Measurements from ENCODE around the gene PCAT7. TPM values are rescaled to one million over a fixed set of nuclear protein-coding genes. Genes with fewer than 3 reads are reported as not detected.

The PCAT7 gene
- total and polyA plus RNA-seq, 3 donors from 2014 or later: 4.3 to 9.2 (median 5.4) TPM

- no peaks in the 10 kb centered on the region for H3K36me3 ChIP-seq (ENCODE audit: low read depth, missing control alignments)
- no peak for DNase-seq
- no peaks in the 10 kb centered on the region for H3K9me3 ChIP-seq
- TF ChIP-seq CTCF (IDR thresholded peaks at IDR 0.05) (no peak), POLR2A (IDR thresholded peaks at IDR 0.05) (no peak)
- H3K4me3 ChIP-seq: no peak overlapping the region
- intact Hi-C loops (cut with DNase I; ENCODE audit: low total_unique reads): no loop called here
- H3K4me1 ChIP-seq: no peaks in the 10 kb centered on the region
- no peaks in the 10 kb centered on the region for H3K27me3 ChIP-seq
- H3K27ac ChIP-seq: no peak overlapping the region
- WGBS, 2 donors: 56 to 71% methylated on average over 2 of the region's 2 CpGs
Measured at GRCh38 chr9:94577571-94577970, 22.7 kb downstream of the PCAT7 start.

GRCh38 chr9:94581728-94582127 is 26.8 kb downstream of the PCAT7 start:
- Histone ChIP-seq H3K27me3 (no peaks in the 10 kb centered on the region), H3K9me3 (no peaks in the 10 kb centered on the region), H3K4me3 (no peak overlapping the region), H3K4me1 (no peaks in the 10 kb centered on the region), H3K27ac (no peak overlapping the region), H3K36me3 (ENCODE audit: low read depth, missing control alignments) (no peaks in the 10 kb centered on the region)
- intact Hi-C loops (cut with DNase I; ENCODE audit: low total_unique reads): no loop called here
- WGBS, 2 donors: 93 to 94% methylated on average over 5 of the region's 5 CpGs
- no peak for DNase-seq
- no peak for TF ChIP-seq POLR2A (IDR thresholded peaks at IDR 0.05)
- TF ChIP-seq CTCF (IDR thresholded peaks at IDR 0.05): no peak

GRCh38 chr9:94584555-94584954 is 29.7 kb downstream of the PCAT7 start:
- Histone ChIP-seq H3K9me3 (no peaks in the 10 kb centered on the region), H3K27ac (no peak overlapping the region), H3K36me3 (ENCODE audit: low read depth, missing control alignments) (no peaks in the 10 kb centered on the region), H3K27me3 (no peaks in the 10 kb centered on the region), H3K4me3 (no peak overlapping the region), H3K4me1 (no peaks in the 10 kb centered on the region)
- 81 to 87% methylated on average over 6 of the region's 6 CpGs for WGBS, 2 donors
- DNase-seq: no peak
- intact Hi-C loops (cut with DNase I; ENCODE audit: low total_unique reads): no loop called here
- TF ChIP-seq POLR2A (IDR thresholded peaks at IDR 0.05) (no peak), CTCF (IDR thresholded peaks at IDR 0.05) (no peak)

GRCh38 chr9:94586316-94586715 is 31.4 kb downstream of the PCAT7 start:
- no peak for TF ChIP-seq CTCF (IDR thresholded peaks at IDR 0.05)
- TF ChIP-seq POLR2A (IDR thresholded peaks at IDR 0.05): no peak
- Histone ChIP-seq H3K4me3 (no peak overlapping the region), H3K36me3 (ENCODE audit: low read depth, missing control alignments) (no peaks in the 10 kb centered on the region), H3K9me3 (no peaks in the 10 kb centered on the region), H3K27me3 (no peaks in the 10 kb centered on the region), H3K4me1 (no peaks in the 10 kb centered on the region), H3K27ac (no peak overlapping the region)
- 75 to 86% methylated on average over 4 of the region's 4 CpGs for WGBS, 2 donors
- no peak for DNase-seq
- intact Hi-C loops (cut with DNase I; ENCODE audit: low total_unique reads): no loop called here

GRCh38 chr9:94586814-94587213 is 31.9 kb downstream of the PCAT7 start:
- WGBS, 2 donors: 49 to 56% methylated on average over 9 of the region's 9 CpGs
- no peaks in the 10 kb centered on the region for H3K4me1 ChIP-seq
- no peak overlapping the region for H3K4me3 ChIP-seq
- H3K9me3 ChIP-seq: no peaks in the 10 kb centered on the region
- no peak overlapping the region for H3K27ac ChIP-seq
- intact Hi-C loops (cut with DNase I; ENCODE audit: low total_unique reads): no loop called here
- H3K36me3 ChIP-seq (ENCODE audit: low read depth, missing control alignments): no peaks in the 10 kb centered on the region
- H3K27me3 ChIP-seq: no peaks in the 10 kb centered on the region
- DNase-seq: no peak
- TF ChIP-seq POLR2A (IDR thresholded peaks at IDR 0.05): no peak
- TF ChIP-seq CTCF (IDR thresholded peaks at IDR 0.05): no peak
